MCF 10A (cell line): Measurements from ENCODE around the gene CRADD. TPM values are rescaled to one million over a fixed set of nuclear protein-coding genes. Genes with fewer than 3 reads are reported as not detected.

ENCODE experiments used
- BruUV-seq: library from RNA; stranded (reverse); fragments of 400-500 nt; replicated peaks from 2 replicates; lab custom pipeline; 2021; lab: Mats Ljungman, UMichigan
- CTCF ChIA-PET: fragments of 300-600 bp; sonication (Branson Sonifier 250); formaldehyde crosslinking; extraction: SDS; loops from one replicate; lab custom pipeline; 2021; ENCODE audit warnings: antibody characterized with exemption, inconsistent platforms; lab: Yijun Ruan, JAX
- POLR2A ChIA-PET: fragments of 300-600, 350-650 bp; sonication (Branson Sonifier 250); formaldehyde crosslinking; extraction: SDS; loops from one replicate; lab custom pipeline; 2020; ENCODE audit warnings: antibody characterized with exemption, inconsistent platforms; lab: Yijun Ruan, JAX
- DNase-seq: peaks from one replicate; pipeline ENCODE4 v3.0.0-alpha.2; 2018; ENCODE audit not compliant: unreplicated experiment
- H3K27ac Mint-ChIP-seq: one replicate; pipeline ENCODE4 v1.8.0; 2022; ENCODE audit warnings: mild to moderate bottlenecking, low read depth, mixed read lengths; ENCODE audit not compliant: unreplicated experiment
- H3K27me3 Mint-ChIP-seq: one replicate; pipeline ENCODE4 v1.8.0; 2022; ENCODE audit warnings: mixed read lengths; ENCODE audit not compliant: insufficient read depth, unreplicated experiment
- H3K36me3 Mint-ChIP-seq: one replicate; pipeline ENCODE4 v1.8.0; 2022; ENCODE audit warnings: mild to moderate bottlenecking, moderate library complexity, mixed read lengths; ENCODE audit not compliant: insufficient read depth, unreplicated experiment
- H3K4me1 Mint-ChIP-seq: one replicate; pipeline ENCODE4 v1.8.0; 2022; ENCODE audit warnings: mixed read lengths; ENCODE audit not compliant: insufficient read depth, unreplicated experiment
- H3K4me3 Mint-ChIP-seq: one replicate; pipeline ENCODE4 v1.8.0; 2022; ENCODE audit warnings: mild to moderate bottlenecking, moderate library complexity, mixed read lengths; ENCODE audit not compliant: unreplicated experiment
- H3K9me3 Mint-ChIP-seq: one replicate; pipeline ENCODE4 v1.8.0; 2022; ENCODE audit warnings: mixed read lengths; ENCODE audit not compliant: unreplicated experiment
- intact Hi-C: fragments of 100-400 bp; cut with micrococcal nuclease; formaldehyde crosslinking; loops from 2 replicates; pipeline ENCODE4 v1.14.1; 2022
- total RNA-seq: library from RNA; stranded (reverse); gene quantifications from 2 replicates; pipeline ENCODE4 v1.2.3, GENCODE V29; 2022
- TF ChIP-seq, protein P1 (sequence below): fragments of 200-600 bp; IDR thresholded peaks from one replicate; pipeline ENCODE4 v1.8.0; 2022; ENCODE audit warnings: antibody characterized with exemption, mild to moderate bottlenecking; ENCODE audit not compliant: unreplicated experiment

The CRADD gene
- total RNA-seq, 1 experiment from 2014 or later = 15.4 TPM

DNA sequence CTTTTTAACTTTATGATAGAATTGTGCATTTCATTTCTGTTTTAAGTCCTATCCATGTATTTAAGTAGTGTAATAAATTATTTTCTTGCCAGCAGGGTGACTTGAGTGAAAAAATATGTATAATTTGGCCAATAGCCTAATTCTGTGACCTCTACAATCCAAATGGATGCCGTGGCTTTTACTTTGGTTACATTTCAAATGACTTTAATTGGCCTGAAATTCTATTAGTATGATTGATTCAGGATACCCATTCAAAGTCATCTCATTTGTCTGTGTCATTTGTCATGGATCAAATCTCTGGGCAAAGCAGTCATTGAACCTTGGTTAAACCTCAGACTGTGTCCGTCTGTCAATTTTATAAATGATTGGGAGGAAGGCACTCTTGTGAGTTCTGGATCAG, 29.6 kb downstream of the CRADD start:
- Mint-ChIP-seq H3K36me3 (no peaks in the 10 kb centered on the region), H3K27me3 (no peaks in the 10 kb centered on the region), H3K27ac (no peak overlapping the region), H3K4me1 (peaks cover 9% of the 10 kb centered on the region), H3K9me3 (peaks cover 8% of the 10 kb centered on the region), H3K4me3 (no peak overlapping the region)
- no peak for DNase-seq
- ChIA-PET POLR2A (interaction anchor here (1.1 to 1.2 kb wide), 2 partner anchors 28 to 30 kb away, joined by 3 read pairs; partner anchors contain the start of gene CRADD), CTCF (interaction anchor here (0.6 kb wide), 1 partner anchor 732 kb away, joined by 3 read pairs; no protein-coding TSS in a partner anchor)
- no TSS peak for BruUV-seq
- intact Hi-C loops = no loop called here
- TF ChIP-seq, protein P1, sequence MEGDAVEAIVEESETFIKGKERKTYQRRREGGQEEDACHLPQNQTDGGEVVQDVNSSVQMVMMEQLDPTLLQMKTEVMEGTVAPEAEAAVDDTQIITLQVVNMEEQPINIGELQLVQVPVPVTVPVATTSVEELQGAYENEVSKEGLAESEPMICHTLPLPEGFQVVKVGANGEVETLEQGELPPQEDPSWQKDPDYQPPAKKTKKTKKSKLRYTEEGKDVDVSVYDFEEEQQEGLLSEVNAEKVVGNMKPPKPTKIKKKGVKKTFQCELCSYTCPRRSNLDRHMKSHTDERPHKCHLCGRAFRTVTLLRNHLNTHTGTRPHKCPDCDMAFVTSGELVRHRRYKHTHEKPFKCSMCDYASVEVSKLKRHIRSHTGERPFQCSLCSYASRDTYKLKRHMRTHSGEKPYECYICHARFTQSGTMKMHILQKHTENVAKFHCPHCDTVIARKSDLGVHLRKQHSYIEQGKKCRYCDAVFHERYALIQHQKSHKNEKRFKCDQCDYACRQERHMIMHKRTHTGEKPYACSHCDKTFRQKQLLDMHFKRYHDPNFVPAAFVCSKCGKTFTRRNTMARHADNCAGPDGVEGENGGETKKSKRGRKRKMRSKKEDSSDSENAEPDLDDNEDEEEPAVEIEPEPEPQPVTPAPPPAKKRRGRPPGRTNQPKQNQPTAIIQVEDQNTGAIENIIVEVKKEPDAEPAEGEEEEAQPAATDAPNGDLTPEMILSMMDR = no peak

DNA sequence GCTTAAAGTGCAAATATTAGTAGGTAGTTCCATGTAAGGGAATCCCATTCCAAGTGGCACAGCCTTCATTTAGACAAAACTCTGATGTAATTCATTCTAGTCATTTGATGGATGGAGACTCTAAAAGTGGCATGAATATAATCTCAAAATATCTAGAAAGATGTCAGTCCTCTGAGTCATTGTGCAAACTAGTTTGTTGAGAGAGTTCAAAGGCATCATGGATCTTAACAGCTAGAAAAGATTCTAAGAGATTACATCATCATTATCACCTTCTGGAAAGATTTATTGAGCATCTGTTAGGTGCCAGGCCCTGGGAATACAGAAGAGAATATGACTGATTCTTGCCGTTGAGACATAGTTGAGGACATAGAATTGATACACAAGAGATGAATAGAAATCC, 30.7 kb downstream of the CRADD start:
- POLR2A ChIA-PET = no interaction called here
- no TSS peak for BruUV-seq
- TF ChIP-seq, protein P1 = no peak
- Mint-ChIP-seq H3K9me3 (peaks cover 8% of the 10 kb centered on the region), H3K27me3 (no peaks in the 10 kb centered on the region), H3K4me1 (peaks cover 5% of the 10 kb centered on the region), H3K36me3 (no peaks in the 10 kb centered on the region), H3K27ac (no peak overlapping the region), H3K4me3 (no peak overlapping the region)
- CTCF ChIA-PET = interaction anchor here (0.9 kb wide), 1 partner anchor 9 kb away, joined by 3 read pairs; no protein-coding TSS in a partner anchor
- intact Hi-C loops = no loop called here
- DNase-seq = peak; percentile 21

DNA sequence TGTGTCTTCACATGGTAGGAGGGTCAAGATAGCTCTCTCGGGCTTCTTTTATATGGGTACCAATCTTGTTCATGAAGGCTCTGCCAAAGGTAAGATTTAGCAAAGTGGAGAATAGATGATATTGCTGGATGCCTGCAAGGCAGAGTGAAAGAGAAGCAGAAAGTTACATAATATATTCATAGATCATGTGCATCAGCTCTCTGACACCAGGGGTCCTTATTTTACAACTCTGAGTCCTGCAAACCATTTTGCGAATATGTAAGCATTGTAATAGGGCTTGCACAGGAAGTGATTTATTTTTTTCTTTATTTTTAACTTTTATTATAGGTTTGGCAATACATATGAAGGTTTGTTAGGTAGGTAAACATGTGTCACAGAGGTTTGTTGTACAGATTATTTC, 31.8 kb downstream of the CRADD start:
- ChIA-PET POLR2A (no interaction called here), CTCF (interaction anchor here (0.6 to 1.5 kb wide), 5 partner anchors 10 to 1949 kb away, joined by 3 to 8 read pairs (median 3); partner anchors contain the start of gene SOCS2)
- Mint-ChIP-seq H3K36me3 (no peaks in the 10 kb centered on the region), H3K27ac (no peak overlapping the region), H3K27me3 (no peaks in the 10 kb centered on the region), H3K9me3 (peaks cover 8% of the 10 kb centered on the region), H3K4me3 (no peak overlapping the region), H3K4me1 (peaks cover 5% of the 10 kb centered on the region)
- TF ChIP-seq, protein P1 = no peak
- intact Hi-C loops = no loop called here
- BruUV-seq = no TSS peak
- DNase-seq = no peak

DNA sequence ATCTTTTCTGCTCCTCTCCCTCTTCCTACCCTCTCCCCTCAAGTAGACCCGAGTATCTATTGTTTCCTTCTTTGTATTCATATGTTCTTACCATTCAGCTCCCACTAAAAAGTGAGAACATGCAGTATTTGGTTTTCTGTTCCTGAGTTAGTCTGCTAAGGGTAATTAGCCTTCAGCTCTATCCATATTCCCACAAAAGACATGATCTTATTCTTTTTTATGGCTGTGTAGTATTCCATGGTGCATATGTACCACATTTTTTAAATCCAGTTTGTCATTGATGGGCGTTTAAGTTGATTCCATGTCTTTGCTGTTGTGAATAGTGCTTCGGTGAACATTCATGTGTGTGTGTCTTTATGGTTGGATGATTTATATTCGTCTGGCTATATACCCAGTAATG, 32.2 kb downstream of the CRADD start:
- DNase-seq = no peak
- H3K27ac Mint-ChIP-seq = no peak overlapping the region
- intact Hi-C loops = no loop called here
- ChIA-PET POLR2A (interaction anchor here (0.9 kb wide), 1 partner anchor 118 kb away, joined by 5 read pairs; no protein-coding TSS in a partner anchor), CTCF (interaction anchor here (0.6 to 1.5 kb wide), 4 partner anchors 32 to 1949 kb away, joined by 3 to 8 read pairs (median 4); partner anchors contain the start of gene SOCS2)
- peaks cover 8% of the 10 kb centered on the region for H3K9me3 Mint-ChIP-seq
- TF ChIP-seq, protein P1 = no peak
- no peak overlapping the region for H3K4me3 Mint-ChIP-seq
- peaks cover 1% of the 10 kb centered on the region for H3K4me1 Mint-ChIP-seq
- no TSS peak for BruUV-seq
- no peaks in the 10 kb centered on the region for H3K27me3 Mint-ChIP-seq
- no peaks in the 10 kb centered on the region for H3K36me3 Mint-ChIP-seq
